Epithelial cell of esophagus (primary cell): ENCODE results near the gene MYL6B.

Source experiments
- DNase-seq: peaks from one replicate; pipeline ENCODE4 v3.0.0; 2010; ENCODE audit warnings: low read depth
- H3K4me3 ChIP-seq: 2 replicates; pipeline ENCODE4 v1.5.1; 2011; ENCODE audit warnings: mild to moderate bottlenecking, low read length, control low read depth
- TF ChIP-seq, protein P1 (sequence below): IDR thresholded peaks from 2 replicates; pipeline ENCODE4 v1.5.1; 2011; ENCODE audit warnings: low read depth, mild to moderate bottlenecking, low read length, control low read depth, inconsistent platforms; ENCODE audit not compliant: insufficient read depth; ENCODE audit errors: missing control alignments

Gene MYL6B

DNA sequence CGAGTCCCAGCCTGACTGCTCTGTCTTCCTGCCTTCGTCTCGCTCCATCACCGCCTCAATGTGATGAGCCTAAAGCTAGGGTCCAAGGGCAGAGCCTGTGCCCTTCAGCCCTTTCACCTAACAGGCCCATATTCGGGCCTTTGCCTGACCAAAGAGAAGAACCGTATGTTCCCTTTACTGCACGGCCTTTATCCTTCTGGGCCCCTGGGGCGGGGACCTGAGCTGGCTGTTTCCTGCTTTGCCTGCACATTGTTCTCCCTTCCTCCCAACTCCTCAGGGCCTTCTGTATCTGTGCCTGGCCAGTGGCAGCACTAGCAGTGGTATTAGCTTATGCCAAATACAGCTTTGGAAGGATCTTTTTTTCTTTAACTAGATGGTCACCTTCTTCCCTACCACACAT, 8.5 kb upstream of the MYL6B start:
- no peak for DNase-seq
- no peak overlapping the region for H3K4me3 ChIP-seq
- TF ChIP-seq, protein P1, sequence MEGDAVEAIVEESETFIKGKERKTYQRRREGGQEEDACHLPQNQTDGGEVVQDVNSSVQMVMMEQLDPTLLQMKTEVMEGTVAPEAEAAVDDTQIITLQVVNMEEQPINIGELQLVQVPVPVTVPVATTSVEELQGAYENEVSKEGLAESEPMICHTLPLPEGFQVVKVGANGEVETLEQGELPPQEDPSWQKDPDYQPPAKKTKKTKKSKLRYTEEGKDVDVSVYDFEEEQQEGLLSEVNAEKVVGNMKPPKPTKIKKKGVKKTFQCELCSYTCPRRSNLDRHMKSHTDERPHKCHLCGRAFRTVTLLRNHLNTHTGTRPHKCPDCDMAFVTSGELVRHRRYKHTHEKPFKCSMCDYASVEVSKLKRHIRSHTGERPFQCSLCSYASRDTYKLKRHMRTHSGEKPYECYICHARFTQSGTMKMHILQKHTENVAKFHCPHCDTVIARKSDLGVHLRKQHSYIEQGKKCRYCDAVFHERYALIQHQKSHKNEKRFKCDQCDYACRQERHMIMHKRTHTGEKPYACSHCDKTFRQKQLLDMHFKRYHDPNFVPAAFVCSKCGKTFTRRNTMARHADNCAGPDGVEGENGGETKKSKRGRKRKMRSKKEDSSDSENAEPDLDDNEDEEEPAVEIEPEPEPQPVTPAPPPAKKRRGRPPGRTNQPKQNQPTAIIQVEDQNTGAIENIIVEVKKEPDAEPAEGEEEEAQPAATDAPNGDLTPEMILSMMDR: no peak

DNA sequence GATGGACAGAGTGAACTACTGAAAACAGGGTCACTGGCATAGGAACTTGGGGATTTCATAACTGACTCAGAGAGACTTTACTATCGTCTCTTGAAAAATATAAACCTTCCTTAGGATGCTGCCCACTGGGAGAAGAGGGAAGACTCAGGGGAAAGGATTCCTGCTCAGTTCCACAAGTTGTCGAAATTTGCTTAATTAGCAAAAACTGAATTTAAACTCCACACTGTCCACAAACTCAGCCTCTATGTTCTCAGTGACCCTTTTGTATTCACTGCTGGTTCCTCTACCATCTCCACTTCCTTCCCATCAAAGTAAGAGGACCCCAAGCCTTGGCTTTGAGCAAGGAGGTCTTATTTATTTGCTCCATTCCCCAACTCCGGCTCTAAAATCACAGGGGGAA, 7.2 kb upstream of the MYL6B start:
- TF ChIP-seq, protein P1: no peak
- no peak overlapping the region for H3K4me3 ChIP-seq
- no peak for DNase-seq

DNA sequence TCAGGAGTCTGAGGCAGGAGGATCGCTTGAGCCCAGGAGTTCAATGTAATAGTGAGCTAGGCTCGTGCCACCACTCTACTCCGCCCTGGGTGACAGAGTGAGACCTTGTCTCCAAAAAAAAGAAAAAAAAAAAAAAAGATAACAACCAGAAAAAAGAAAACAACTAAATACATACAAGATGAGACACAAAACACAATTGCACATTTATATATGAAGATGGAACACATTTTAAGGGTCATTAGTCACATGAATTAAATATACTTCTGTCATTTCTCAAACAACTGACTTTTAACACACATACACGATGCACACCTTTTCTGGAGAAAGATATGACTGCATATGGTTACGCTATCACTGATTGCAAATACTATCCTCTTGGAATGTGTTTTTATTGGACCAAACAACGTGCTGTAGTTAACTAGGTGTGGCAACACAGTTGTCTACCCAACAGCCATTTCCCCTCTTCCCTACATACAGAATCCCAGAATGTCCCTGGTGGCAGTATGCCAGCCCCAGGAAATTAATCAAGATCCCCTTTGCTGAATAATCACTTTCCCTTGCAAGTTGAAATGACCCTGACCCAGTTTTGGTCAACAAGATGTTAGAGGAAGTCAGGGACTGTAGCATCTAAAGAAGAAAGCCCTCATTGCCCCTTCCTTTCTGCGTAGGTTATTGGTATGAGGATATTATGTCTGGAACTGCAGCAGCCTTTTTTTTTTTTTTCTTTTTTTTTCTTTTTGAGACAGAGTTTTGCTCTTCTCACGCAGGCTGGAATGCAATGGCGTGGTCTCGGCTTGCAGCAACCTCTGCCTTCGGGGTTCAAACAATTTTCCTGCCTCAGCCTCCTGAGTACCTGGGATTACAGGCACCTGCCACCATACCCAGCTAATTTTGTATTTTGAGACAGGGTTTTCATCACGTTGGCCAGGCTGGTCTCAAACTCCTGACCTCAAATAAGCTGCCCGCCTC, 5.6 kb upstream of the MYL6B start:
- no peak for DNase-seq
- TF ChIP-seq, protein P1: no peak
- H3K4me3 ChIP-seq: no peak overlapping the region

DNA sequence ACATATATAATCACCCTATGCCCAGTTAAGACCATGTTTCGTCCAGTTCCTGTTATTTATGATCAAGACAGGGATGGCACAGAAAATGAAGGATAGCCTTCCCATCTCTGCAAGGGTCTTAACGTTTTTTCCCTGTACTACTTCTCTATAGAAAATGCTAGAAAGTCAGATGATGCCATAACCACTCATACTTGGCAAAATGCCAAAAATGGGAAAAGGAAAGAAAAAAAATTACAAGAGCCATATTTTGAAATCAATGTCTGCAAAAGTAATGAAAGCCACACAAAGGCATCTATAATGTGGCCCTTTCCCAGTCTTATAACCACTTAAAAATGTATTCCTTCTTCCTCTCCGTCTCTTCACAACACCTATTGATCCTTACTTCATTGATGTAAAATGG, 1.8 kb upstream of the MYL6B start:
- peak; percentile 54 for DNase-seq
- TF ChIP-seq, protein P1: no peak

DNA sequence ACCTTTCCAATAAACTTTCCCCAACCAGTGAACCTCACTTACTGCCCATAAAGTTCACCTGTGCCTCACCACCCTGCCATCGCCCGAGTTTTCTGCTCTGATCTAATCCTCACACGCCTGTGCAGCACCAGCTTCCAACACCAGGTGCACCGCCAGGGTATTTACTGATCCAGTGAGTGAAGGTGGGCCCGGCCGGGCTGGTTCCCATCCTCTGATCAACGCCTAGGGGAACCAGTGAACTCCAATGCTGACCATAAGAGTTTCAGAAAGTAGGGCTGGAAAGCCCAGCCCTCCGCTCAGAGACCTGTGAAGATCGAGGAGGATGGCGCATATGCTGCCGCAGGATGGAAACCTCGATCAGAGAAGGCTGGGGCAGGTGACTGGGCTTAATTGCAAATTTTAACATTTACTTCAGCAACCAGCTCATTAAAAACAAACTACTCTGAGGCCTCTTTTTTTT, 685 bp upstream of the MYL6B start:
- DNase-seq: peak; percentile 66
- TF ChIP-seq, protein P1: peak; percentile 79
- peak overlapping the region; percentile 82 for H3K4me3 ChIP-seq

More for the DNA sequence above, 1.8 kb upstream of the MYL6B start:
- H3K4me3 ChIP-seq: no peak overlapping the region

DNA sequence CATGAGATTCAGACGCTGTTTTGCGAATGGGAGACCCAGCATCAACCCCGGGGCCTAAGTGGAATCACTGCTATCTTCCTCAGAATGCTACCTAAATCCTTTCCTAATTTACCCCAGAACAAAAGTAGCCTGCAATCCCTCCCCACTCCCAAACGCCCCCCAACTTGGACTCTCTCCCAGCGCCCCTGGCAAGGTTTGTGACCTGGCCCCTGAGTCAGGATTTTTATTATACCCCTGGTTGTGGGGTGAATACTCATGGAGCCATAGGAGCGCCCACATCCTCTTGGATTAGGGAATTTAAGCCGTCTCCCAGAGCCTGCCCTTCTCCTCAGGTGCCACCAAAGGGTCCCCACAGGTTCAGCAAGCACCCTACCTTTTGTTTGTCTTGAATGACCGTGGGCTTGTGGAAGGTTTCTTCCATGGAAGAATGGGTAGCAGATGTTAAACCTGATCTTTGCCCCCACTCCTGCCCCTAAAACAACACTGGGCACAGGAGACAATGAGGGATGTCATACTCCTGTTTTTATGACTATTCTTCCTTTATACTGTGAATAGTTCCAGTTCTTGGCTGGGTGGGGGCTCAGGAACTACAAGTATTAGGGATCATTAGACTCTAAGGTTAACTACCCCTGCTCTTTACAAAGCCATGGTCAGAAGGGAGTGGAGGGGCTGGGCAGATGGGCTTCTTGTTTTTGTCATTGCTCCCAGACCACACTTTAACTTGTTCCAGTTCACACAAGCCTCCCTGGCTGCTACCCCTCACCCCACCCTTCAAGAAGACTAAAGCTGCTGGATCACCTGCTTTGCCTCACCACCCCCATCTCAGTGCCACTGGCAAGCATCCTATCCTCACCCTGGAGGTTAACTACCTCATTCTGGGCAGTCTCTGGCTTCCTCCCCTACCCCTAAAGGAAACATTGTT, 630 bp downstream of the MYL6B start:
- DNase-seq: no peak
- peak overlapping the region; percentile 82 for H3K4me3 ChIP-seq
- TF ChIP-seq, protein P1: no peak
